ENCODE measurements around the gene GARIN5A. TPM values are rescaled to one million over a fixed set of nuclear protein-coding genes. Genes with fewer than 3 reads are reported as not detected.

The GARIN5A gene
- total RNA-seq, 1 donor = 0.36 TPM

- H3K36me3 ChIP-seq (ENCODE audit: insufficient read depth, low read length) = no peaks in the 10 kb centered on the region
- no peaks in the 10 kb centered on the region for H3K79me2 ChIP-seq (ENCODE audit: insufficient read depth, low read length)
- TF ChIP-seq CTCF (IDR thresholded peaks at IDR 0.05; ENCODE audit: extremely low read depth, low read depth, low read length) = no peak
- peak; percentile 78 for DNase-seq (ENCODE audit: insufficient read length, low spot score, missing footprints)
- H3K27me3 ChIP-seq (ENCODE audit: insufficient read depth, low read length) = peaks cover 4% of the 10 kb centered on the region
- no peak overlapping the region for H2AFZ ChIP-seq (ENCODE audit: low read length)
- H4K20me1 ChIP-seq (ENCODE audit: insufficient read depth, low read length) = no peaks in the 10 kb centered on the region
- H3K4me2 ChIP-seq (ENCODE audit: insufficient read depth, low read length) = no peak overlapping the region
- H3K27ac ChIP-seq (ENCODE audit: low read depth, low read length) = no peak overlapping the region
- no peaks in the 10 kb centered on the region for H3K9me3 ChIP-seq (ENCODE audit: low read depth, low read length)
- no peak overlapping the region for H3K4me3 ChIP-seq (ENCODE audit: insufficient read depth, low read length)
- no peaks in the 10 kb centered on the region for H3K4me1 ChIP-seq (ENCODE audit: insufficient read depth, low read length)
These were observed 26.1 kb downstream of the GARIN5A start for GRCh38 chr19:50450369-50451222.

GRCh38 chr19:50449236-50449899 lies 27.3 kb downstream of the GARIN5A start:
- H4K20me1 ChIP-seq (ENCODE audit: insufficient read depth, low read length) = no peaks in the 10 kb centered on the region
- peaks cover 4% of the 10 kb centered on the region for H3K27me3 ChIP-seq (ENCODE audit: insufficient read depth, low read length)
- no peak overlapping the region for H2AFZ ChIP-seq (ENCODE audit: low read length)
- TF ChIP-seq CTCF (IDR thresholded peaks at IDR 0.05; ENCODE audit: extremely low read depth, low read depth, low read length) = no peak
- H3K9me3 ChIP-seq (ENCODE audit: low read depth, low read length) = no peaks in the 10 kb centered on the region
- no peaks in the 10 kb centered on the region for H3K36me3 ChIP-seq (ENCODE audit: insufficient read depth, low read length)
- no peak overlapping the region for H3K27ac ChIP-seq (ENCODE audit: low read depth, low read length)
- no peaks in the 10 kb centered on the region for H3K4me1 ChIP-seq (ENCODE audit: insufficient read depth, low read length)
- H3K4me2 ChIP-seq (ENCODE audit: insufficient read depth, low read length) = no peak overlapping the region
- H3K4me3 ChIP-seq (ENCODE audit: insufficient read depth, low read length) = no peak overlapping the region
- DNase-seq (ENCODE audit: insufficient read length, low spot score, missing footprints) = peak; percentile 45
- no peaks in the 10 kb centered on the region for H3K79me2 ChIP-seq (ENCODE audit: insufficient read depth, low read length)

- Histone ChIP-seq H3K27me3 (ENCODE audit: insufficient read depth, low read length) (peaks cover 4% of the 10 kb centered on the region), H3K9me3 (ENCODE audit: low read depth, low read length) (no peaks in the 10 kb centered on the region)
- TF ChIP-seq CTCF (IDR thresholded peaks at IDR 0.05; ENCODE audit: extremely low read depth, low read depth, low read length) = no peak
These were observed 28.9 kb downstream of the GARIN5A start for GRCh38 chr19:50447750-50448149.

GRCh38 chr19:50447053-50447452 lies 29.6 kb downstream of the GARIN5A start:
- Histone ChIP-seq H3K36me3 (ENCODE audit: insufficient read depth, low read length) (no peaks in the 10 kb centered on the region), H2AFZ (ENCODE audit: low read length) (no peak overlapping the region), H3K4me2 (ENCODE audit: insufficient read depth, low read length) (no peak overlapping the region), H4K20me1 (ENCODE audit: insufficient read depth, low read length) (no peaks in the 10 kb centered on the region), H3K79me2 (ENCODE audit: insufficient read depth, low read length) (no peaks in the 10 kb centered on the region), H3K27ac (ENCODE audit: low read depth, low read length) (no peak overlapping the region), H3K4me3 (ENCODE audit: insufficient read depth, low read length) (no peak overlapping the region), H3K27me3 (ENCODE audit: insufficient read depth, low read length) (peaks cover 4% of the 10 kb centered on the region), H3K4me1 (ENCODE audit: insufficient read depth, low read length) (no peaks in the 10 kb centered on the region), H3K9me3 (ENCODE audit: low read depth, low read length) (no peaks in the 10 kb centered on the region)
- TF ChIP-seq CTCF (IDR thresholded peaks at IDR 0.05; ENCODE audit: extremely low read depth, low read depth, low read length) = no peak
- peak; percentile 50 for DNase-seq (ENCODE audit: insufficient read length, low spot score, missing footprints)

More at GRCh38 chr19:50447750-50448149, 28.9 kb downstream of the GARIN5A start:
- Histone ChIP-seq H3K36me3 (ENCODE audit: insufficient read depth, low read length) (no peaks in the 10 kb centered on the region), H3K4me2 (ENCODE audit: insufficient read depth, low read length) (no peak overlapping the region), H3K79me2 (ENCODE audit: insufficient read depth, low read length) (no peaks in the 10 kb centered on the region), H4K20me1 (ENCODE audit: insufficient read depth, low read length) (no peaks in the 10 kb centered on the region), H2AFZ (ENCODE audit: low read length) (no peak overlapping the region), H3K4me3 (ENCODE audit: insufficient read depth, low read length) (no peak overlapping the region), H3K4me1 (ENCODE audit: insufficient read depth, low read length) (no peaks in the 10 kb centered on the region), H3K27ac (ENCODE audit: low read depth, low read length) (no peak overlapping the region)
- no peak for DNase-seq (ENCODE audit: insufficient read length, low spot score, missing footprints)
